Activated gamma-delta T cell treated with Interleukin-2 at 50 U/mL for 16 hours (primary cell): ENCODE measurements around the gene SHOC2.

Source experiments
- DNase-seq: peaks from one replicate; pipeline ENCODE4 v3.0.0-alpha.2; 2020

The SHOC2 gene

DNA sequence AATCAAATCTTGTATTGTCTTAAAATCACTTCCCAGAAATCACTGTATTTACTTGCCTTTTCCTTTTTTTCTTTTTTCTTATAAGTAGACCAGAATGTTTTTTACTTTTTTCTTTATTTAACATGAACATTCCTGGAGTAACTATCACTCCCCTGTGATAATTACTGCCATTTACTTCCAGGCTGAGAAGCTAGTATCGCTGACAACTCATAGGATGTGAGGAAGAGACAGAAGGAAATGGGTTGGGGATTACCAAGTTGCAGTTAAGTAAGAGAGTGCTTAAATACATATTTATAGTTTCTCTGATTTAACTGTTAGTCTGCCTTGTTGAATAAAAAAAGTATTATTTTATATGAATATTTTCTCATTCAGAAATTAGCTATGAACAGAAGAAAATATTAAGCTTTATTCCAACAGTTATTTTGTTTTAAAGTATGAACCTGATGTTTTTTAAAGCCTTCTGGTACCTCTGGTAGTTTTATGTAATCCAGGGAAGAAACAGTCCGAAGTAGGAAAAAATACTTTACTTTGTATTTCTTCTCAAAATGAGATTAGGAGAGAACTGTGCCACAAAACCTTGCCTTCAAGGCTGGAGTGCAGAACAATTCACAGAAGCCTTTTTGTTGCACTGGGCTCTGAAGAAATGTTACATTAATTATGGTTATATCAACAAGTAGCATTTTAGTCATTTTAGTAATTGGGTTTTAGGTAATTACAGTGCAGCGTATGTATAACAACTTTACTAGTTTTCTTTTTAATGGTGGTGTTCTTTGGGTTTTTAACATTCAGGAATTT is 72.8 kb downstream of the SHOC2 start:
- DNase-seq = no peak

DNA sequence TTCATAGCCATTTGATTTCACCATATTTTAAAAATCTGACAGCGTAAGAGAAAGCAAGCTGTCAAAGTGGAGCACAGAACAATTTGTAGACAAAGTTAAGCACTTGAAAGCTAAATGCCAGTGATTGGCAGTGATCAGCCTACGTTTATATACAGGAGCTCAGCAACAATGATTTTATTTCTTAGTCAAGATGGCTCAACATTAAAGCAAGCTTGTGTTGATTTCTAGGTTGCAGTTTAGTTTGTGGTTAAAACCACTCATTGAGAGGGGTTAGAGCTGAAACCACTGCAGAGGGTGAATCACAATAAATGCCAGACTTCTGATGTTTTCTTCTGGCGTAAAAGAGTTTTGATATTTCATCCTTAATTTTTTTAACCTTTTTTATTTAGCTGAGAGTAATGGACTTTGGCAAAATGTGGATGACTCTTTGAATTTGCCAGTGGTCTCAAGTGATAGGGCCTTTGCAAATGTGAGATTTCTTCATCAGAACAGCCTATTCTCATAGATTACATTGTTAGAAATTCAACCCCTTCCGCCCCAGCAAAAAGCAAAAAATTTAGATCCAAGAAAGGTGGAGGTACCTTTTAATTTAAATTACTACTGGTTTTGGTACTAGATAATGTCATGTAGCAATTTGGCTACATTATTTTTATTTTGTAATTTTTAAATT is 73.8 kb downstream of the SHOC2 start:
- DNase-seq = peak; percentile 17

DNA sequence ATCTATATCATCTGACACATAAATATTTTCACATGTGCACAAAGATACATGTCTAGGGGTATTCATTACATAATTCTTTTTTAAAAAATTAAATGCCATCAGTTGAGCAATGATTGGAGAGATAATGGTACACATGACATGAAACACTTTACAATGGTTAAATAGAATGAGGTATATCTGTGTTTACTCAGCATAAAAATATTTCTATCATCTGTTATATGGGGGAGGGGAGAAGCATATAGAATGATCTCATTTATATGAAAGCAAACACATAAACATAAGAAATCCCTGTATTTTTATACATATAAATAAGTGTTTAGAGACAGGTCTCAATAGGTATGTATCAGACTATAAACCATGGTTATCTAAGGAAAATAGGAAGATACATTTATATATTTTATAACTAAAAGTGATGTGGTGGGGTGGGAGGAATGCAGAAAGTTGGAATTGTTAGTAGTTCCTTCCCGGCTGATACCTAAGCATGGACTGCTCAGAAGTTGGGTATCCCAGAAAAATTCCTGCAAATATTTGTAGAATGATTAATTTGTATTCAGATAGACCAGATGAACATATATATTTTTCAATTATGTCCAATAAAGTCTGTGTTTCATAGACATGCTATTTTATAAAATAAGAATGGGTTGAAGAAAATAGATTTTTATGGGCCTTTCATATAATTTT is 75.1 kb downstream of the SHOC2 start:
- no peak for DNase-seq

DNA sequence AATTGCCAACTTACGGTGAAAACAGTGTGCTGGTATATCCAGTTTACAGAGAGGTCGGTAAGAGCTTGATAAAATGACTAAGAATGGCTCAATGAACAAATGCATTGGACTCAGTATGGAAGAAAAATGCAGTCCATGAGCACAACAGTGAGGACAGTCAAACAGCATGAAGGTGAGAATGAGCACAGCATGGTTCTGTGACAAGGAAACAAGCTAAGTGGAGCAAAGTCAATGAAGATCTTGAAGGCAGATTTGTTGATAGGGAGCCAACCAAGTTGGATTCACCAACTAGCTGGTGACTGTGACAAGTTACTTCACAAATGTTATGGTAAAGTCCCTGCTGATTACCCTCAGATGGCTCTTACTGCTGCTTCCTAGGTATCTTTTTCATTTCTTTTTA is 75.9 kb downstream of the SHOC2 start:
- DNase-seq = no peak

DNA sequence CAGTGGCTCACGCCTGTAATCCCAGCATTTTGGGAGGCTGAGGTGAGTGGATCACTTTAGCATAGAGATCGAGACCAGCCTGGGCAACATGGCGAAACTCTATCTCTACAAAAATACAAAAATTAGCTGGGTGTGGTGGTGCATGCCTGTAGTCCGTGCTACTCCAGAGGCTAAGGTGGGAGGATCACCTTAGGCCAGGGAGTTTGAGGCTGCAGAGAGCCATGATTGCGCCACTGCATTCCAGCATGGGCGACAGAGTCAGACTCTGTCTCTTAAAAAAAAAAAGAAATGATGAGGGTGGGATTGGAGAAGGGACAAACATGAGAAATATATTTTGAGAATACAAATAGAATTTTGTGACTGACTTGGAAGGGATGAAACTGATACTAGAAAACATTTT is 76.9 kb downstream of the SHOC2 start:
- no peak for DNase-seq

DNA sequence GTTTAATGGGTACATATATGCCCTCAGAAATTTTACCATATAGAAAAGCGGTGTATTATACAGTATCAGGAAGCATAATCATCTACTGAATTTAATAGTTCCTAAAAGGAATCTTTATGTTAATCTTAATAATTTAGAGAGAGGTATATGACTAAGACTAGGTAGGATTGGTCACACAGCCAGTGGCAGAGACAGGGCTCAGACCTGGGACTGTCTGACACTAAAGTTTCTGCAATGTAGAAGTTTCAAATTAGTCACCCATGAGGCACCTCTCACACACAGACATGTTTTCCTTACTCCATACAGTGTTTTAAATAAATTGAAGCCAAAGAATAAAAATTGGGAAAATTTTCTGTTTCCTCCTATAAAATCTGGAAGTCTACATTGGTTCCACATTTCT is 84.6 kb downstream of the SHOC2 start:
- DNase-seq = no peak

DNA sequence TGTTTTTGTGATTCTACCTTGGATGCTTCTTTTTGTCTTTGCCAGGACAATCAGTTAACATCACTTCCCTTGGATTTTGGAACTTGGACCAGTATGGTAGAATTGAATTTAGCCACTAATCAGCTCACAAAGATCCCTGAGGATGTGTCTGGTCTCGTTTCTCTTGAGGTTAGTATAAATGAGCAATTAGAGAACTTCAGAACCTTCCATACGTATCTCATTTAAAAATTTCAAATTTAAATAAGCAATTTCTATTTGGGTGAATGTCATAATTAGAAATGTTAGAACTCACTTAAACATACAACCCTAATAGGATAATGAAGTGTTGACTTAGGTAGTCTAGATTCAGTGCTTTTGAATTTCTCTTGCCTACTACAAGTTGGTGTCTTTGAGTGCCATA is 88.1 kb downstream of the SHOC2 start:
- no peak for DNase-seq

DNA sequence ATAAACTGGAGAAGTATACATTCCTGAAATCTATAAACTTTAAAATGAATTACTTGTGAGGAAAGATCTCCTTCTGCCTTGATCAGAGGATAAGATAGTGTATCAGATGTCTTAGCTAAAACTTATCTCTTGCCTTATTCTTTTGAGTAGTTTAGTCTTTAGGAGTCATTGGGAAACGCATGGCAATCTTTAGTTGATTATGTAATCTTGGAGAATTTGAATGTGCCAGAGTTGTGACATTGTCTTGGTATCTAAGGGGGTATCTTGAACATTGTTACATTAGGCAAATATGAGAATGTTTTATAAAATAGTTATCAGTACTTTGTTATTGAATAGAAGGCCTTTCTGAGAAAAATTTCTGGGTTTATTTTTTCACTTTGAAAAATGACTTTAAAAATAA is 95.8 kb downstream of the SHOC2 start:
- no peak for DNase-seq

DNA sequence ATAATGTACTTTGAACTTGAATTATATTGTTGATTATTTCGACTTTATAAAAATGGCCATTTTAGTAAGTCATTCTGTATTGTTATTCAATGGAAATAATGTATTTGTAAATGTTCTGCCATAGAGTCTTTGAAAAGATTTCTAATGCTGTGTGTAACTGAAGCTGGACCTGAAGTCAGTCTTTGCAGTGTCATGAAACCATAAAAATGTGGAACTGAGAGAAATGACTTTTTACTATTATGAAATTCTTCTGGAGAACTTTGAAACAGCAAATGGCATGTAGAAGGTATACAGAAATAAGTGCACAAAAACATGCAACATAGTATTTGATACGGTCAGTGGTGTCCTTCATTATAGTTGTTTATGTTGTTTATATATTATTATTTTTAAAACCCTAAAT is 97.7 kb downstream of the SHOC2 start:
- DNase-seq = no peak

DNA sequence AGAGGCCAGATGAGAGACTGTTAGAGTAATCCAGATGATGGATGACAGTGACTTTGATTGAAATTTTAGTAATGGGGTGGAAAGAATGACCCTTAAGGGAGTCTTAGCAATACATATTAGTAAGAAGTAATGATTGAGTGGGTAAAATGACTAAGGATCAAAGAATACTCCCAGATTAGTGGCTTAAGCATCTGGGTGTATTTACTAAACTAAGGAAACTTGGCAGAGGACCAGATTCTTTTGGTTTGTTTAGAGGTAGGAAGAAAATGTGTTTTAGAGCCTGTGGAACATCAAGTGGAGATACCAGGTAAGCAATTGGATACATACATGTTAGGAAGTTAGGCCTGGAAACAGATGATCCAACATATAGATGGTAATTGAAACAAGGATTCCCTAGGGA is 98.6 kb downstream of the SHOC2 start:
- no peak for DNase-seq

DNA sequence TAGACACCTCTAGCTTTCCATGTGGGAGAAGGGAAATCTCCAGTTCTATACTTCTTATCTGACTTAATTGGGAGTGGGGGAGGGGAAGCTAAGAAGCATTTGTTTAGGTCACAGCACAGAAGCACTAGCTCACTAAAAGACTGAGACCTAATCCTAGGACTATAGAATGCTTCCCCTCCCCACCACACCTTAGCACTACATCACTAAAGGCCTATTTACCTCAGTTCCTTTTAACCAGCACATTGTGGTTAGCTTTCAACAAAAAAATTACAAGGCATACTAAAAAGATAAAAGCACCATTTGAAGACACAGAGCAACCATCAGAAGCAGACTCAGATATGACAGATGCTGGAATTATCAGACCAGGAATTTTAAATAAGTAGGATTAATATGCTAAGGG is 103.7 kb downstream of the SHOC2 start:
- DNase-seq = no peak

DNA sequence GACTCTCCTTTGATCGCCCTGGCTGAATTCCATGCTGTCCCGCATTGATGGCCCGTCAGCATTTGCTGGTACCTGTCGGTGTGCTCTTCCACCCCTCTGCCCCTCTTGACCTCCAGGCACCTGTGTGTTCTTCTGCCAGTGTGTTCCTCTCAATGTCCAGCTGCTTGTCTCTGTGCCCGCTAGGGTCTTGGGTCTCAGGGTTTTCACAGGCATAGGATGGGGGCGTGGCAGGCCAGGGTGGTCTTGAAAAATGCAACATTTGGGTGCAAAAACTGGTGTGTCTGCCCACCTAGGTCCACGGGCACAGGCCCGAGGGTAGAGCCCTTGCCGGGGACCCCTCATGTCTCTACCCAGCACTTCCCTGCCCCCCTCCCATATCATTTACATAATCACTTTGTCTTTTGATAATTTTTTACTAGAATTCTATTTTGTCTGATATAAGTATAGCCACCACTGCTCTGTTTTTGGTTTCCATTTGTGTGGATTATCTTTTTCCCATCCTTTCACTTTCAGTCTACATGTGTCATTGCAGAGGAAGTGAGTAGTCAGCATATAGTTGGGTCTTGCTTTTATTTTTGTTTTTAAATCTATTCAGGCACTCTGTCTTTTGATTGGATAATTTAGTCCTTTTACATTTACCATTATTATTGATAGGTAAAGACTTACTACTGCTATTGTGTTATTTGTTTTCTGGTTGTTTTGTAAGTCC is 110.8 kb downstream of the SHOC2 start:
- no peak for DNase-seq

DNA sequence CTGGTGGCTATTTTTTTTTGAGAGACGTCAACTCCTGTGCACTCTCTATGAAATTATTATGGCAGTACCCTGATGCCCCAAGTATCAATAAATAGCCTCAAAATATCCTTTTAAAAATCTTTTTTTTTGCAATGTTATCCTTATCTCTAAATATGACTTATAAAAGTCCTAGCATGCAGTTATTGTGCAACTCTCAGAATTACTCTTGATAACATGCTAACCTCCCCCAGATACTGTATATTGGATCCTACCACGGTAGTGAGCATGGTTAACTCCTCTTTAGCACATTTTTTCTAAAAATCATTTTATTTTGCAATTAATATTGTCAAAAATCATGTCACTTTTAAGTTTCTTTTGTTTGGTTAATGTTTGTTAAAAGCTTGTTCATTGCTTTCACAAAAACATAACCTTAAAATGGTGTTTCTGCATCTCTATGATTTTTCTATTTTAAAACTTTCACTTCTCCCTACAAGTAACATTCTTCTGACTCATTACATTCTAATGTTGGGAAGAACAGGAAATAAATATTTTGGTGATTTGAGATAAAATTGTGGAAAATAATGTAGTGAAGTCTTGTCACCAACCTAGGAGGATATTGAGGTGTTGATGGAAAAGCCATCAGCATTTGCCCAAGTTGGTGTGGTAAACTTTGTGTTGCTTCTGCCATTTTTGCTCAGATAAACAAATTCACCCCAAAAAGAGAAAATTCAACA is 115.3 kb downstream of the SHOC2 start:
- DNase-seq = no peak

DNA sequence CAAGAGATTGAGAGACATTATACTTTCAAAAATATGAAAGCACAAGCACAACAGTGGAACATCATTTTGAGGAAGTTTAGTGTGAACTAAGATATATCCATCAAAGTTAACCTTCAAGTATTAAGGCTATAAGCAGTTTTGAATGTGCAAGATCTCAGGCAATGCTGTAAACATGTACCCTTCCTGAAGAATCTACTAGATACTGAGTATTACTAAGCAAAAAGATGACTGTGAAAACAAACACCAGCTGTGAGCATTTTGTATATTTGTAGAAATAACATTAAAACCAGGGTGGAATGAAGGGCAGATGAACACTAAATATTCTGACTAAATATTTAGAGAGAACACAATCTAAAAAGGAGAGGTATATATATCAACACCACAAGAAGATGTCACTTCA is 116.1 kb downstream of the SHOC2 start:
- DNase-seq = no peak

DNA sequence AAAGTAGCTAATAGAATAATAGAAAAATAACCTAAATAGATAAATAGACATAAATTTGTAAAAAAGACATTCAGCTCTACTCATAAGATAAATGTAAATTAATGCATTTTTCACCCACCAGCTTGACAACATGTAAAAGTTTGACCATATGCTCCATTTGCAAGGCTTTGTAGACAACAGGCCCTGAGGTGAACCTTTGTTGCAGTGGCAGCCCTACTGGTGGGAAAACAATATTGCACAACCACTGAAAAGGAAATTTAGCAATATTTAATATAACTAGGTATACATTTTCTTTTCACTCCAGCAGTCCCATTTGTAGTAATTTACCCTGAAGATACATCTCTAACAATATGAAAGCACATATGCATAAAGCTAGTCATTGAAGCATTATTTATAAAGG is 118.5 kb downstream of the SHOC2 start:
- DNase-seq = no peak

DNA sequence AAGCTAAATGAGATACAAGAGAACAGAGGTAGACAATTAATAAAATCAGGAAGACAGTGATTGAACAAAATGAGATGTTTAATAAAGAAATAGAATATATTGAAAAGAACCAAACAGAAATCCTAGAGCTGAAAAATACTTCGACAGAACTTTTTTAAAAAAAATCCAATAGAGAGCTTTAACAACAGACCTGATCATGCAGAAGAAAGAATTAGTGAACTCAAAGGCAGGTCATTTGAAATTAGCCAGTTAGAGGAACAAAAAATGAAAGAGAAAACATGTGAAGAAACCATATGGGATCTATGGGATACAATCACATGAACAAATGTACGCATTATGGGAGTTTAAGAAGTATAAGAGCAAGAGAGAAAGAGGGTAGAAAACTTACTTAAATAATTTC is 120.1 kb downstream of the SHOC2 start:
- DNase-seq = no peak

DNA sequence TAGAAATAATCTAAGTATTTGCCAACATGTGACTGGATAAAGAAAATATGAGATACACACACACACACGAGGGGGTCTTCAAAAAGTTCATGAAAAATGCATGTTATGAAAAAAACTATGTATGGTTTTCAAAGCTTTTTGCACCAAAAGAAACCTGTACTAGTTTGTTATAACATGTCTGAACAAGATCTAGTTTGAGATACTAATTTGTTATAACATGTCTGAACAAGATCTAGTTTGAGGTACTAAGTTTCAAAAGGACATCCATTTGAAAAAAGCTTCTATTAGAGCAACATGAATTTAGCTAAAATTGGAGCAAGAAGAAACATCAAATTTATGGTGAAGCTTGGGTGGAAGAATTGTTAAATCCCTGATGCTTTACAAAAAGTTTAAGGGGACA is 137.6 kb downstream of the SHOC2 start:
- no peak for DNase-seq
